ENCODE results near the gene PNPLA4.

The PNPLA4 gene

DNA sequence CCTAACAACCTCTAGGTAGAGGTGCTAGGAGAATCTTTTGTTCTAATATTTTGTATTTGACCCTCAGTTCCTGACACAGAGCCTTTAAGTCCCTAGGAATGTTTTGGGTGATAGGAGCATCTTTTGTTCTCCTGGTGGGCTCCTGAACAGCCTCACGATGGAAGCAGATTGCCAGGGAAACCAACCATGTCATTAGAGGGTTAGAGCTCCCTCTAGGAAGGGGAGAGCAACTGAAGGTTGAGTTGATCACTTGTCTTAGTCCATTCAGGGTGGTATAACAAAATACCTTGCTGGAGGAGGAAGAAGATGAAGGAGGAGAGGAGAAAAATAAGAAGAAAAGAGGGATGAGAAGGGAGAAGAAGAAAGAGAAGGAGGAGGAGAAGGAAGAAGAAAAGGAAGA lies 75.0 kb downstream of the PNPLA4 start:
- DNase-seq, result no peak
